ENCODE results near the gene FAM168A. TPM values are rescaled to one million over a fixed set of nuclear protein-coding genes. Genes with fewer than 3 reads are reported as not detected.

FAM168A gene
- total and polyA plus RNA-seq, 2 of the 8 experiments (the other 6 are each of a cell fraction or from before 2014, with no cell fraction given): 17.1 to 21.6 TPM

- Histone ChIP-seq H3K4me2 (ENCODE audit: insufficient read depth in 1 of 2, low read depth in 2 of 2, low read length in 2 of 2) (no peak overlapping the region), H3K4me1 (replicated peaks in 1 of 4; ENCODE audit: control insufficient read depth in 3 of 4, insufficient read depth in 4 of 4, low read length in 3 of 4) (no peaks in the 10 kb centered on the region), H2BK12ac (ENCODE audit: low read depth, low read length) (no peak overlapping the region), H4K8ac (ENCODE audit: extremely low read depth, insufficient read depth, low read length) (no peak overlapping the region), H3K27ac (ENCODE audit: low read depth, low read length) (no peak overlapping the region), H2BK5ac (ENCODE audit: low read depth, low read length) (no peak overlapping the region), H3K23ac (ENCODE audit: insufficient read length) (no peak overlapping the region), H2BK15ac (ENCODE audit: low read length) (no peak overlapping the region), H3K18ac (ENCODE audit: extremely low read depth, low read length) (no peak overlapping the region), H3K4me3 (ENCODE audit: extremely low read depth in 1 of 4, insufficient read depth in 2 of 4, low read depth in 3 of 4, low read length in 4 of 4) (no peak overlapping the region), H3K79me1 (ENCODE audit: low read depth, low read length) (0 out of 2 replicates have a peak, but pooled peaks cover 2% of the 10 kb centered on the region), H3K9ac (replicated peaks in 1 of 4; ENCODE audit: extremely low read depth in 1 of 4, low read depth in 3 of 4, low read length in 3 of 4) (no peak overlapping the region), H4K20me1 (replicated peaks in 1 of 2; ENCODE audit: control insufficient read depth in 1 of 2, insufficient read depth in 2 of 2, low read length in 2 of 2) (peaks cover 0 to 3% of the 10 kb centered on the region in 2 experiments), H2AFZ (ENCODE audit: low read length) (no peak overlapping the region), H3K79me2 (ENCODE audit: control insufficient read depth in 1 of 2, insufficient read depth in 2 of 2, low read length in 2 of 2) (peaks cover 0 to 7% of the 10 kb centered on the region in 2 experiments; a peak in 1 of 4 replicates), H3K4ac (replicated peaks; ENCODE audit: insufficient read length, low read depth, low read length) (no peak overlapping the region), H3K9me3 (ENCODE audit: insufficient read depth in 2 of 2, low read depth in 1 of 2, low read length in 1 of 2) (no peaks in the 10 kb centered on the region; a peak in 1 of 4 replicates), H4K5ac (ENCODE audit: insufficient read length, low read depth, low read length) (no peak overlapping the region), H2BK120ac (replicated peaks; ENCODE audit: low read depth, low read length) (no peak overlapping the region), H3K27me3 (replicated peaks in 1 of 4; ENCODE audit: control insufficient read depth in 3 of 4, extremely low read depth in 1 of 4, insufficient read depth in 3 of 4, low read length in 3 of 4) (no peaks in the 10 kb centered on the region), H2BK20ac (ENCODE audit: low read length) (no peak overlapping the region), H4K91ac (replicated peaks; ENCODE audit: insufficient read length, low read length) (no peak overlapping the region), H3K36me3 (ENCODE audit: control insufficient read depth in 2 of 4, insufficient read depth in 4 of 4, low read length in 3 of 4) (no peaks in the 10 kb centered on the region), H3K56ac (replicated peaks; ENCODE audit: insufficient read length, low read depth, low read length) (no peak overlapping the region), H3K23me2 (ENCODE audit: low read depth, low read length) (no peaks in the 10 kb centered on the region), H3K14ac (ENCODE audit: insufficient read length) (no peak overlapping the region), H2AK5ac (ENCODE audit: low read depth, low read length) (no peak overlapping the region)
- DNase-seq (ENCODE audit: low read depth in 1 of 2, low spot score in 2 of 2) (no peak), FAIRE-seq (no peak)
- ChIA-PET POLR2A (ENCODE audit: partially characterized antibody) (no interaction called here), CTCF (ENCODE audit: partially characterized antibody) (no interaction called here)
- 85% methylated on average over 2 of the region's 2 CpGs; no CpG with 5 or more reads in 1 of the 2 experiments for WGBS, 2 experiments (ENCODE audit: extremely low coverage in 1 of 2, insufficient coverage in 1 of 2, insufficient read length in 1 of 2, insufficient replicate concordance in 2 of 2, low coverage in 1 of 2, low lambda C conversion rate in 2 of 2, missing lambda C conversion rate in 1 of 2)
- TF ChIP-seq CTBP2 (IDR thresholded peaks at IDR 0.05; ENCODE audit: borderline replicate concordance, insufficient read depth, insufficient read length, low read length) (no peak), RBBP5 (IDR thresholded peaks at IDR 0.05; ENCODE audit: borderline replicate concordance, low read depth, low read length) (no peak), POLR2A (IDR thresholded peaks at IDR 0.05; ENCODE audit: control extremely low read depth in 1 of 2, low read depth in 2 of 2, low read length in 2 of 2) (no peak), CHD1 (IDR thresholded peaks at IDR 0.05; ENCODE audit: low read depth, low read length) (no peak), GABPA (IDR thresholded peaks at IDR 0.05; ENCODE audit: borderline replicate concordance, insufficient read depth, low read length) (no peak), SIX5 (IDR thresholded peaks at IDR 0.05; ENCODE audit: low read depth, low read length) (no peak), TAF1 (IDR thresholded peaks at IDR 0.05; ENCODE audit: low read depth, low read length) (no peak)
- TF ChIP-seq, protein P1, sequence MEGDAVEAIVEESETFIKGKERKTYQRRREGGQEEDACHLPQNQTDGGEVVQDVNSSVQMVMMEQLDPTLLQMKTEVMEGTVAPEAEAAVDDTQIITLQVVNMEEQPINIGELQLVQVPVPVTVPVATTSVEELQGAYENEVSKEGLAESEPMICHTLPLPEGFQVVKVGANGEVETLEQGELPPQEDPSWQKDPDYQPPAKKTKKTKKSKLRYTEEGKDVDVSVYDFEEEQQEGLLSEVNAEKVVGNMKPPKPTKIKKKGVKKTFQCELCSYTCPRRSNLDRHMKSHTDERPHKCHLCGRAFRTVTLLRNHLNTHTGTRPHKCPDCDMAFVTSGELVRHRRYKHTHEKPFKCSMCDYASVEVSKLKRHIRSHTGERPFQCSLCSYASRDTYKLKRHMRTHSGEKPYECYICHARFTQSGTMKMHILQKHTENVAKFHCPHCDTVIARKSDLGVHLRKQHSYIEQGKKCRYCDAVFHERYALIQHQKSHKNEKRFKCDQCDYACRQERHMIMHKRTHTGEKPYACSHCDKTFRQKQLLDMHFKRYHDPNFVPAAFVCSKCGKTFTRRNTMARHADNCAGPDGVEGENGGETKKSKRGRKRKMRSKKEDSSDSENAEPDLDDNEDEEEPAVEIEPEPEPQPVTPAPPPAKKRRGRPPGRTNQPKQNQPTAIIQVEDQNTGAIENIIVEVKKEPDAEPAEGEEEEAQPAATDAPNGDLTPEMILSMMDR (IDR thresholded peaks at IDR 0.05; ENCODE audit: control extremely low read depth in 1 of 3, insufficient read depth in 1 of 3, low read depth in 1 of 3, low read length in 3 of 3): no peak
Observed at GRCh38 chr11:73506038-73506437, 91.9 kb downstream of the FAM168A start.

Data from H1 (cell line).